NAMALWA (cell line): ENCODE measurements around the gene RHOJ.

Experiments
- DNase-seq: peaks from one replicate; pipeline ENCODE4 v3.0.0-alpha.2; 2015; ENCODE audit warnings: low spot score

The RHOJ gene

DNA sequence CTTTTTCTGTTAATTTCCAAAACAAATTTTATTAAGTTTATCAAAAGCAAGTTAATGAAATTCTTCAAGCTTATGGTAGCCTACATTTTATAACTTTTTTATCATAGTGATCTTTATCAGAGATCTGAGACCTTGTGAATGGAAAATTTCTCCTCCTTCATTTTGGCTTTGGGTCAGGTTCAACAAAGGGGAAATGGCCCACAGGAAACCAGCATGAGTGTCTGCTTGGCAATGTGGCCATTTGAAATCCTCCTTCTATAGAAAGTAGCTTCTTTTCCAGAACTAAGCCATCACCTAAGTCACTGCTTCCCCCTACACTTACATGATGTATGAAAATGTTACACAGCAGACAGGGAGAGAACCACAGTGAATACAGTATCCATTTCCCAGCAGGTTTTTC is 1.6 kb downstream of the RHOJ start:
- no peak for DNase-seq

- no peak for DNase-seq
These were observed 4.9 kb downstream of the RHOJ start for GRCh38 chr14:63209160-63209559.

DNA sequence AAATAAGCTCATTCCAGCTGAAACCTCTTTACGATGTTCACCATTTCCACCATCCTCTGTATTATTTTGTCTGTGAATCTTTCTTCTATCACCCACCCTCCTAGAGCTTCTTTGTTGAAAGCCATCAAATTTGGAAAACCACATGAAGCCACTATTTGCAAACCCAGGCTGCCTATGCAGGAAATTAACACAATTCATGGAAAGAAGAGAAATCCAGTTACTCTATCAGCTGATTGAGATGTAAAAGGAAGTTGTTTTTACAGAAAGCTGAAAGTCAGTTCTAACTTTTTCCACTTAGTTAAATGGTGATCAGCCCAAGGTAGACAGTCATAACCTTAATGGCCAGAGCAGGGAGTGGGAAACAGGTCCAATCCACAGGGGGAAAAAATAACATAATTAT is 6.6 kb downstream of the RHOJ start:
- DNase-seq, result no peak

DNA sequence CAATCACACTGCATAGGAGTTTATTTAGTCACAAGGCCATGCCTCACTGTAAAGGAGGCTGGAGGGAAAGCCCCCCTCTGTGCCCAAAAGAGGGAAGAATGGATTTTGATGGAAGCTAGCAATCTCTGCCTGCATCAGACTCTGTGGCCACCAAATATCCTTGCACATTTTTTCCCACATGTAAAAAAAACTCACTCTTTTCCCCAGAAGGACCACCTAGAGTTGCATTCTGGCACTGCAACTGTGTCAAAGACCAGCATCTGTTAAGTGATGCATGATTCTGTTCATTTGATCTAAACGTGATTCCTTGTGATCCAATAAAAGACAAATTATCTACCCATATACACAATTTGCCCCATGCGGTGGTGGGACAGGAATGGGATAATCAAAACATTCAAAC is 8.0 kb downstream of the RHOJ start:
- peak; percentile 1 for DNase-seq

DNA sequence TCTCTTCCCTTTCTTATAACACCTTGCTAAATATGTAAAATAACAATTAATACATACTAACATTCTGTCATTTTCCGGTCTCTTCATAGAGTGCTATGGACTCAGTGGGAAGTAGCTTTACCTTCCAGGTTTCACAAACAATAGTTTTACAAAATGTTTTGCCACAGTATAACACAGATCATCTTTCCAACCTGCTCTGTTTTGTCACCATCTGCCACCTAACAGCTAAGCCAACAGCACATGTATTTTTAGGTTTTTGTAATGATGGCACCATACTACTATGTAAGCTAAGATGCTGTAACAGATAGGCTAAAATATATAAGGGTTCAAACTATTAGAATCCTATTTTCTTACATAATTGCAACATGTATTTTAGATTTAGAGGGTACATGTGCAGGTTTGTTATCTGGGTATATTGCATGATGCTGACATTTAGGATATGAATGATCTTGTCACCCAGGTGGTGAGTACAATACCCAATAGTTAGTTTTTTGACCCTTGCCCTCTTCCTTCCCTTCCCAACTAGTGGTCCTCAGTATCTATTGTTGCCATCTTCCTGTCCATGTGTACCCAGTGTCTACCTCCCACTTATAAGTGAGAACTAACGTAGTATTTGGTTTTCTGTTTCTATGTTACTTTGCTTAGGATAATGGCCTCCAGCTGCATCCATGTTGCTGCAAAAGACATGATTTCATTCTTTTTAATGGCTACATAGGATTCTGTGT is 8.7 kb downstream of the RHOJ start:
- no peak for DNase-seq

DNA sequence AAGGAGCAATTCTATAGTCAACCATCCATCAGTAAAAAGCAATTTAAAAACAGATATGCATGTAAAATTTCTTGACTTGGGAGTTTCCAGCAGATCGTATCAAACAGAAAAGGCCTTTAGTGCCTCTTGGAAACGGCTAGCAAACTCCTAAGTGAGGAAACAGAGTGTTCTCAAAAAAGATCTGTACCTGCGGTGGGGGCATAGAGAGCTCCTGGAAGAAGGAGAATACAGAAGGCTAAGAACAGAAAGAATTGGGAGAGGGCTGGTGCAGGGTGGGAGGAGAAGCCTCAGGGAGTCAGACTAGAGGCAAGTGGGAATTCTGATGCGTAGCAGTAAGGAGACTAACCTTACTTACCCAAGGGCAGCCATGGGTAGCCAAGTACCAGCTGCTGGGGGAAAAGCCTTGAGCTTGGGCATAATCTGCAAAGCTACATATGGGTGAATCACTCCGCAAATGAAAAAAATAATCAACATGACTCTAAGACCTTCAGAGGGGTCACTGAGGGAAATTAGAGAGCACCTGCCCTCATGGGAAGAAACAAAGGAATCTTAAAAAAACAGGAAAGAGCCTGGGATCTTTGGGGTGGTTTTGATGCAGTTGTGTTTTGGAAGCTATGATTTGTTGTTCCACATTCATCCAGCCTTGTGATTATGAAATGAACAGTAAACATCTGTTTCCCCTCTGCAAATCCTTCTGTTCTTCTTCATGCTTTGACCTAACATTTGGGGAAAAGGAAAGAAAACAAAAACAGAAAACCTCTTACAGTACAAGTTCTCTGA is 10.4 kb downstream of the RHOJ start:
- no peak for DNase-seq

DNA sequence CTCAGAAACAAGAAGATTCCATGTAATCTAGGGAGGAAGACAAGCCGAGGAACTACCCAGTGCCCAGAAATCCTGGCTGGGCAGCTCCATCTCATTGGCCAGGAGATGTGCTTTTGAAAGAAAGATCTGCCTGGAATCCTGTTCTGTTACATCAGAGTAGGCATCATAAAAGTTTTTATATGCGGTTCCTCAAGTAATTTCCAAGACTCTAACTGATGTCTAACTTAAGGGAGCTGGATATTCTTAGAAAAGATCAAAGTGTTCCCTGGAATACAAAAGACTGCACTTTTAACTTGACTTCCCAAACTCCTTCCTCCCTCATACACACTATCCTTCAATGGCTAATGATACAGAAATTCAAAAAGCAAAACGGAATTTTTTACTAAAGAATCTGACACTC is 16.3 kb downstream of the RHOJ start:
- no peak for DNase-seq

DNA sequence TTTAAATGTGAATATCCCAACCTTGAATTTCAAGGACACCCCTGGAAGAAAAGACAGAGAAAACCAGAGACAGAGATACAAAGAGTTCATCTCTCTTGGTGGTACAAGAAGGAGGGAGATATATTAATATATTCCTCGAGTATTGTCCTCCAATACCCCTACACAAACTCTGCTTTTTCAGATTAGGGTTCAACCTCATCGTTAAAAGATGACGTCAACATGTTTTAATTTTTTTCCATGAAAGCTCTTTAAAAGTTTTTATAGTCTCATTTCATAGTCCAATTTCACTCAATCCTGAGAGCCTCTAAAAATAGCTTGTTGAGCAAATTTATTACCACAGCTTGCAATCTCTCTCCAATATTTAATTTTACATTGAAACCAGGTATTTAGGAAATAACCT is 19.4 kb downstream of the RHOJ start:
- no peak for DNase-seq

DNA sequence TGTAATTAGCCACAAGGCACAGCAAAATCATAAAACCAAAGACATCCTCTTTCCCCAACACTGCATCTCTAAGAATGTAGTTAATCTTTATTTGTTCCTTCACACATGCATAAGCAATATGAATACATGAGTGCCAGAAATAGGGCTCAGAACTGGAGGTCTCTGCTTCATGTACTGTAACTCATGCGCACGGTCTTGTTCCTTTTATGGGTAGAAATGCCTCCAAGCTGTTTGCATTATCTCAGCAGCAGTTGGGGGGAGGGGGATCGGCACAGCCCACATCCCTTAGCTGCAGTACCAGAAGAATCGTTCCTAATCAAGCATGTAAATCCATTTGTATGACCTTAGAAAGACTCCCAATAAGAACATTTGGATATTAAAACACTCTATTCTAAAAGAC is 20.0 kb downstream of the RHOJ start:
- DNase-seq, result no peak

DNA sequence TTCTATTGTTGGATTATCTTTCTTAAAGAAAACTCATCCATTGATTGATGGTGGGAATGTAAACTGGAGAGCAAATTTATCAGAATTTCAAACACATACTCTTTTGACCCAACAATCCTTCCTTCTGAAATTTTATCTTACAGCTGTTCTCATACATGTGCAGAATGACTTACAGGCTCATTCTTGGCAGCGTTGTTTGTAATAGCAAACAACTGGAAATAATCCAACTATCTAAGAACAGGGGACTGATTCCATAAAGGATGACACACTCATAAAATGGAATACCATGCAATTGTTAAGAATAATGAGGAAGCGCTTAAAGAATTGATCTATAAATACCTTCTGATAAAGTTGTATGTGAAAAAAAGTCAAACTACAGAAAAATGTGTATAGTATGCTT is 24.0 kb downstream of the RHOJ start:
- no peak for DNase-seq

- DNase-seq, result no peak
These were observed 25.3 kb downstream of the RHOJ start for GRCh38 chr14:63229330-63230059.

- no peak for DNase-seq
These were observed 27.5 kb downstream of the RHOJ start for GRCh38 chr14:63231766-63232165.

GRCh38 chr14:63237791-63238190 is 33.5 kb downstream of the RHOJ start:
- DNase-seq, result no peak

- DNase-seq, result no peak
These were observed 36.0 kb downstream of the RHOJ start for GRCh38 chr14:63240221-63240620.

GRCh38 chr14:63241096-63241495 is 36.9 kb downstream of the RHOJ start:
- no peak for DNase-seq

GRCh38 chr14:63243646-63244045 is 39.4 kb downstream of the RHOJ start:
- DNase-seq, result no peak

DNA sequence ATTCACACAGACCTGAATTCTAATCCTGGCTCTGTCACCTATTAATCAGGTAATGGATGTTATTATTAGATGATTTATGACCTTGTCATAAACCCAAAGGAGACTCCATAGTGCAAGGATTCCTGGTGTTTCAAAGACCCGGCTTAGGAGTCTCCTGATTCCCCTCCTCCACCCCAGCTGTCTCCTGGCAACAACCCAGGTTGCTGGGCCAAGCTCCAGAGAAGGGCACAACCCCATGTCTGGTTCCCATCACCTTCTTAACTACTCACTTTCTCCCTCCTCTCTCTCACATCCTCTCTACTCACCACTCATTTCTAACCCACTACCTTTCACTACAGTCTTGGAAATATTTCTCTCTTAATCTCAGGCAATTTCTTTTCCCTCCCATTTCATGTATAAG is 41.6 kb downstream of the RHOJ start:
- no peak for DNase-seq

DNA sequence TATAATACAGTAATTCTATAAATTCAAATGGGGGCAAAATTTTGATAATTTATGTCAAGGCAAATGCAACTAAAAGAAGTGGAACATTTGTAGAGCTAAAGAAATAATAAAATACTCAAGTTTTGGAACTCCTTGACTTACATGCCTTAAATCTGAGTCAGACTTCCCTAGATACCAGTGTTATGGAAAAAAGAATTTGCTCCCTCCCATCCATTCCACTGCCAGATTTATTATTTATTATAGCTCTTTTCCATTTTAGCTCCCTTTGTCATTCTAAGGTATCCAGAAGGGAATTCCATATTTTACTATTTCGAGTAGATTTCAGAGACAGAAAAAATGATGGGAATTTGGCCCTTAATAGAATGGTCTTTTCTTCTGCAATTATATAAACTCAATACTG is 44.0 kb downstream of the RHOJ start:
- DNase-seq, result no peak

GRCh38 chr14:63249092-63249491 is 44.8 kb downstream of the RHOJ start:
- DNase-seq, result no peak

DNA sequence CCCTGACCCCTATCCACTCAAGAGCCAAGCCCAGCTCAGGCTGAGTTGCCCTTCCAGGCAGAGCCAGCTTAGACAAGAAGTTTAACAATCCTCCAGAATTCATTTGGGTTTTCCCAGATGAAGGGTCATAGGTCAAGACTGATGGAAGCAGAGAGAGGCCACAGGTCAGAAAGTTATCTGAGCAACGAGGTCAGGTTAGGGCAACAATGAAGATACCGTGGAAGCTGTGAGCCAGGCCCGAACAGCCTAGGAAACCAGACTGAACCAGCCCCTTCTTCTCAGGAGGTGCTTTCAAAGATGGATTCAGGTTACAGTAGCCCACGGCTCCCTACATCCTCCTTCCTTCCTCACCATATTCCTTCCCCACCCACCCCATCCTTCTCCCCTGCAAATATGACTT is 53.1 kb downstream of the RHOJ start:
- no peak for DNase-seq

- no peak for DNase-seq
These were observed 58.2 kb downstream of the RHOJ start for GRCh38 chr14:63262446-63262845.

DNA sequence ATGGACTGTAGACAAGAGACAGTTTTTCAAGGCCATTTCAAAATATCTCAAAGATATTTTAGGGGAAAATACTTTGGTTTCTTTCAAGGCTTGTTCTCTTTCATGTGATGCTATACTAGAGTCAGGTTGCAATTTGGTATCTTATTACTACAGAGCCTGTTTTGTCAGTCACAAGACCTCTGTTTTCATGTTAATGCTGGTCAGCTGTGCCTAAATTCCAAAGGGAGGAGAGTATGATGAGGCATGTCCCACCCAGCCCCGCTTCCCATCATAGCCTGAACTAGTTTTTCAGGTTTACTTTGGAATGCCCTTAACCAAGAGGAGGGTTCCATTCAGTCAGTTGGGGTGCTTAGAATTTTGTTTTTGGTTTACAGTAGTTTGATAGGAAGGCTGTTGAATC is 61.9 kb downstream of the RHOJ start:
- DNase-seq, result no peak

- no peak for DNase-seq
These were observed 62.9 kb downstream of the RHOJ start for GRCh38 chr14:63267171-63267570.
